ENCODE data around the gene BABAM2.

The BABAM2 gene

DNA sequence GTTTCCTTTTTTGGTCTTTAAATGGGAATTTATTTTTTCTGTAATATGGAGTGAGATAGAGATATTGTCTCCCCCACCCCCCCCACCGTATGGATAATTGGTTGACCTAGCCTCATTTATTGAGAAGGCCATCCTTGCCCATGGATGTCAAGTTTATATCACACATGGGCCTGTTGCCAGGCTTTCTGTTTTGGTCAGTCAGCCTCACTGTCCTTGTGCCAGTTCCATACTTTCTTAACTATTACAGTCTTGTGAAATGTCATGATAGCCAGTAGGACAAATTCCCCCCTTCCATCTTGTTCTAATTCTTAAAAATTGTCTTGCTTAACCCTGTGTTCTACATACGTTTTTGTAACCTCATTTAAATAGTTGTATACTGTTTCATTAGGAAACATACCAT lies 12.5 kb downstream of the BABAM2 start:
- TF ChIP-seq, protein P1, sequence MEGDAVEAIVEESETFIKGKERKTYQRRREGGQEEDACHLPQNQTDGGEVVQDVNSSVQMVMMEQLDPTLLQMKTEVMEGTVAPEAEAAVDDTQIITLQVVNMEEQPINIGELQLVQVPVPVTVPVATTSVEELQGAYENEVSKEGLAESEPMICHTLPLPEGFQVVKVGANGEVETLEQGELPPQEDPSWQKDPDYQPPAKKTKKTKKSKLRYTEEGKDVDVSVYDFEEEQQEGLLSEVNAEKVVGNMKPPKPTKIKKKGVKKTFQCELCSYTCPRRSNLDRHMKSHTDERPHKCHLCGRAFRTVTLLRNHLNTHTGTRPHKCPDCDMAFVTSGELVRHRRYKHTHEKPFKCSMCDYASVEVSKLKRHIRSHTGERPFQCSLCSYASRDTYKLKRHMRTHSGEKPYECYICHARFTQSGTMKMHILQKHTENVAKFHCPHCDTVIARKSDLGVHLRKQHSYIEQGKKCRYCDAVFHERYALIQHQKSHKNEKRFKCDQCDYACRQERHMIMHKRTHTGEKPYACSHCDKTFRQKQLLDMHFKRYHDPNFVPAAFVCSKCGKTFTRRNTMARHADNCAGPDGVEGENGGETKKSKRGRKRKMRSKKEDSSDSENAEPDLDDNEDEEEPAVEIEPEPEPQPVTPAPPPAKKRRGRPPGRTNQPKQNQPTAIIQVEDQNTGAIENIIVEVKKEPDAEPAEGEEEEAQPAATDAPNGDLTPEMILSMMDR (IDR thresholded peaks at IDR 0.05; ENCODE audit: extremely low read depth, missing control alignments), result no peak
- DNase-seq (ENCODE audit: low spot score), result no peak

- DNase-seq (ENCODE audit: low spot score), result no peak
- TF ChIP-seq, protein P1 (IDR thresholded peaks at IDR 0.05; ENCODE audit: extremely low read depth, missing control alignments), result no peak
Observed at GRCh38 chr2:27903649-27904404, 13.3 kb downstream of the BABAM2 start.

DNA sequence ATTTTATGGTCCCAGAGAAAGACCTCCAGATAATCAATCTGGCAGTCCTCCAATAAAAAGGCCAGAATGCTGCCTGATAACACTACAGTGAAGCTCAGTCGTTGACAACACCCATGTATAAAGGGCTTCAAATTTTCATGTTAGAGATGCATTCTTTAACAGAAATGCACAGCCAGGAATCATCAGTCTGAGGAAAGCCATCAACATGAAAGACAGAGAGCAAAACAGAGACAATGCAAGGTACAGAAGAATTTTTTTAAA lies 13.8 kb downstream of the BABAM2 start:
- no peak for DNase-seq (ENCODE audit: low spot score)
- TF ChIP-seq, protein P1 (IDR thresholded peaks at IDR 0.05; ENCODE audit: extremely low read depth, missing control alignments), result no peak

DNA sequence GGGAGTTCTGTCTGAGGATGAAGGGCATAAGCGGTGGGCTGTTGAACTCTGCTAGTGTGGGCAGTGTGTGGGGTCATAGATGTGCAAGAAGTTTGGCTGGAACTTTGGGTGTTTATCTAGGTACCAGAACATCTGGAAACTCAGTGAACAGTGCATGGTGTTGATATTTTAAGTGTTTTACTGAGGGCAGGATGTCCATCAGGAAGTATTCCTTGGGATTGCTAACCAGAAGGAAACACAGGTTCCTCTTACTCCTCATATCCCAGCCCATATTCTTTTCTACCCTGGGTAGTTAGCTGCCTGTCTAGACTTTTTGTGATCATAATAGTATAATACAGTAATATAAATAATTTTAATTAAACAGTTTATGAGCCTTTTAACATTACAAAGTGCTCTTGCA lies 15.5 kb downstream of the BABAM2 start:
- TF ChIP-seq, protein P1 (IDR thresholded peaks at IDR 0.05; ENCODE audit: extremely low read depth, missing control alignments), result no peak

GRCh38 chr2:27907547-27907946 lies 17.0 kb downstream of the BABAM2 start:
- TF ChIP-seq, protein P1 (IDR thresholded peaks at IDR 0.05; ENCODE audit: extremely low read depth, missing control alignments), result no peak
- DNase-seq (ENCODE audit: low spot score), result no peak

More for the DNA sequence above, 15.5 kb downstream of the BABAM2 start:
- DNase-seq (ENCODE audit: low spot score), result no peak

GRCh38 chr2:27909901-27910300 lies 19.4 kb downstream of the BABAM2 start:
- DNase-seq (ENCODE audit: low spot score), result no peak
- TF ChIP-seq, protein P1 (IDR thresholded peaks at IDR 0.05; ENCODE audit: extremely low read depth, missing control alignments), result no peak

GRCh38 chr2:27911458-27912210 lies 21.1 kb downstream of the BABAM2 start:
- TF ChIP-seq, protein P1 (IDR thresholded peaks at IDR 0.05; ENCODE audit: extremely low read depth, missing control alignments), result no peak
- no peak for DNase-seq (ENCODE audit: low spot score)
